ENCODE results near the gene ZCCHC9. TPM values are rescaled to one million over a fixed set of nuclear protein-coding genes. Genes with fewer than 3 reads are reported as not detected.

Gene ZCCHC9
- total RNA-seq, 1 donor from 2014 or later: 16.2 TPM

DNA sequence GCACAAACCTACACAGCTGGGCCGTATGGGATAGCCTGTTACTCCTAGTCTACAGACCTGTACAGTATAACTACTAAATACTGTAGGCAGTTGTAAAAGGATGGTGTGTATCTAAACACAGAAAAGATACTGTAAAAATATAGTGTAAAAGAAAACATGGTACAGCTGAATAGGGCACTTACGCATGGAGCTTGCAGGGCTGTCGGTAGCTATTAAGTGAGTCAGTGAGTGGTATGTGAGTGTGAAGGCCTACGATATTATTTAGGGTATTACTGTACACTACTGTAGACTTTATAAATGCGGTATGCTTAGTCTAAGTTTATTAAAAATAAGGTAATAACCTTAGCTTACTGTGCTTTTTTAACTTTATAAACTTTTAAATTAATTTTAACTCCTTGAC, 1.2 kb downstream of the ZCCHC9 start:
- Histone ChIP-seq H3K36me3 (ENCODE audit: control insufficient read depth in 3 of 3, insufficient read depth in 3 of 3, low read length in 3 of 3) (peaks cover 0 to 9% (median 7%) of the 10 kb centered on the region in 3 donors), H3K4me1 (ENCODE audit: control insufficient read depth in 3 of 3, insufficient read depth in 3 of 3, low read length in 3 of 3) (peaks cover 10 to 29% (median 14%) of the 10 kb centered on the region in 3 donors), H3K9ac (ENCODE audit: low read depth in 1 of 3, low read length in 3 of 3) (no peak overlapping the region), H3K27me3 (ENCODE audit: control insufficient read depth in 3 of 3, insufficient read depth in 3 of 3, low read length in 3 of 3) (no peaks in the 10 kb centered on the region), H3K9me3 (ENCODE audit: control insufficient read depth in 3 of 3, low read length in 3 of 3) (no peaks in the 10 kb centered on the region), H3K27ac (ENCODE audit: low read depth, low read length) (no peak overlapping the region), H3K4me3 (ENCODE audit: low read length in 3 of 3) (peak overlapping the region; percentile 88 to 99 (median 94))

- Histone ChIP-seq H3K27me3 (ENCODE audit: control insufficient read depth in 3 of 3, insufficient read depth in 3 of 3, low read length in 3 of 3) (no peaks in the 10 kb centered on the region), H3K36me3 (ENCODE audit: control insufficient read depth in 3 of 3, insufficient read depth in 3 of 3, low read length in 3 of 3) (peaks cover 0 to 9% (median 7%) of the 10 kb centered on the region in 3 donors), H3K27ac (ENCODE audit: low read depth, low read length) (no peak overlapping the region), H3K9ac (ENCODE audit: low read depth in 1 of 3, low read length in 3 of 3) (no peak overlapping the region), H3K9me3 (ENCODE audit: control insufficient read depth in 3 of 3, low read length in 3 of 3) (no peaks in the 10 kb centered on the region), H3K4me1 (ENCODE audit: control insufficient read depth in 3 of 3, insufficient read depth in 3 of 3, low read length in 3 of 3) (peaks cover 10 to 29% (median 14%) of the 10 kb centered on the region in 3 donors), H3K4me3 (ENCODE audit: low read length in 3 of 3) (no peak overlapping the region)
Observed at GRCh38 chr5:81303563-81303962, 2.2 kb downstream of the ZCCHC9 start.

DNA sequence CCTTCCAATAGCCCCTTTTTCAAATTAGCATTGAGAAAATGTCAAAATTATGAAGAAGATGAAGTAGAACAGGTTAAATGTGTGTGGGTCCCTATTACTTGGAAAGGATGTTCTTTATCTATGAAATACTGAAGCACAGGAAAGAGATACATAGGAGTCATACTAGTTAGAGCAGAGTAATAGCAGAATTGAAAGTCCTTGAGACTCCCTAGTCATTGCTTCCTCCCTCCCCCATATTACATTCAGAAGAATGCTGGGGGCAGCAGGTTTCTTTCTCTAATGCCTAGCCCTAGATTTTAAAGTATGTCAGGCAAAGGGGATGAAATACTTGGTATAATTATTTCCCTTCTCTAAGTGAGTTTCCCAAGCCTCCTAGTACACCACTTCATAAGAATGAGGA, 4.4 kb downstream of the ZCCHC9 start:
- H3K27ac ChIP-seq (ENCODE audit: low read depth, low read length): no peak overlapping the region
- no peaks in the 10 kb centered on the region for H3K9me3 ChIP-seq (ENCODE audit: control insufficient read depth in 3 of 3, low read length in 3 of 3)
- H3K4me1 ChIP-seq (ENCODE audit: control insufficient read depth in 3 of 3, insufficient read depth in 3 of 3, low read length in 3 of 3): peaks cover 5 to 18% (median 7%) of the 10 kb centered on the region in 3 donors
- no peak overlapping the region for H3K9ac ChIP-seq (ENCODE audit: low read depth in 1 of 3, low read length in 3 of 3)
- no peaks in the 10 kb centered on the region for H3K27me3 ChIP-seq (ENCODE audit: control insufficient read depth in 3 of 3, insufficient read depth in 3 of 3, low read length in 3 of 3)
- H3K36me3 ChIP-seq (ENCODE audit: control insufficient read depth in 3 of 3, insufficient read depth in 3 of 3, low read length in 3 of 3): peaks cover 6 to 17% (median 10%) of the 10 kb centered on the region in 3 donors
- H3K4me3 ChIP-seq (ENCODE audit: low read length in 3 of 3): no peak overlapping the region

DNA sequence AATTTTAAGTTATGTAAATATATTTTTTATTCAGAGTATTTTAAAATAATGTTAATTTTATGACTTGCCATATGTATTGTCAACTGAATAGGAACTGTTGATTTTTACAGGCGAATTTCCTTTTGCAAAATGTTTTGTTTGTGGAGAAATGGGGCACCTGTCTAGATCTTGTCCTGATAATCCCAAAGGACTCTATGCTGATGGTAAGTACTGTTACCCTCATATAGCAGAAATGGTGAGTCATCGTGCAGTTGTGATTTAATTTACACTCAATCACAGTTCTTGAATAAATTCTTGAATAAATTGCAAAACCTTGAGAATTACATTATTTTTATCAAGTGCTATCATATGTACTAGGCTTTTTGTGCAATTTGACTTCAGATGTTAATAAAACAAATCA, 7.4 kb downstream of the ZCCHC9 start:
- Histone ChIP-seq H3K9ac (ENCODE audit: low read depth in 1 of 3, low read length in 3 of 3) (no peak overlapping the region), H3K27ac (ENCODE audit: low read depth, low read length) (no peak overlapping the region), H3K4me3 (ENCODE audit: low read length in 3 of 3) (no peak overlapping the region), H3K27me3 (ENCODE audit: control insufficient read depth in 3 of 3, insufficient read depth in 3 of 3, low read length in 3 of 3) (no peaks in the 10 kb centered on the region), H3K4me1 (ENCODE audit: control insufficient read depth in 3 of 3, insufficient read depth in 3 of 3, low read length in 3 of 3) (no peaks in the 10 kb centered on the region), H3K9me3 (ENCODE audit: control insufficient read depth in 3 of 3, low read length in 3 of 3) (no peaks in the 10 kb centered on the region), H3K36me3 (ENCODE audit: control insufficient read depth in 3 of 3, insufficient read depth in 3 of 3, low read length in 3 of 3) (peaks cover 18 to 42% (median 22%) of the 10 kb centered on the region in 3 donors)

- H3K4me1 ChIP-seq (ENCODE audit: control insufficient read depth in 3 of 3, insufficient read depth in 3 of 3, low read length in 3 of 3): no peaks in the 10 kb centered on the region
- no peak overlapping the region for H3K4me3 ChIP-seq (ENCODE audit: low read length in 3 of 3)
- H3K36me3 ChIP-seq (ENCODE audit: control insufficient read depth in 3 of 3, insufficient read depth in 3 of 3, low read length in 3 of 3): peaks cover 16 to 37% (median 24%) of the 10 kb centered on the region in 3 donors
- no peaks in the 10 kb centered on the region for H3K27me3 ChIP-seq (ENCODE audit: control insufficient read depth in 3 of 3, insufficient read depth in 3 of 3, low read length in 3 of 3)
- H3K9ac ChIP-seq (ENCODE audit: low read depth in 1 of 3, low read length in 3 of 3): no peak overlapping the region
- no peaks in the 10 kb centered on the region for H3K9me3 ChIP-seq (ENCODE audit: control insufficient read depth in 3 of 3, low read length in 3 of 3)
- H3K27ac ChIP-seq (ENCODE audit: low read depth, low read length): no peak overlapping the region
Observed at GRCh38 chr5:81310402-81311063, 9.1 kb downstream of the ZCCHC9 start.

GRCh38 chr5:81313278-81313677, 11.9 kb downstream of the ZCCHC9 start:
- Histone ChIP-seq H3K27ac (ENCODE audit: low read depth, low read length) (no peak overlapping the region), H3K36me3 (ENCODE audit: control insufficient read depth in 3 of 3, insufficient read depth in 3 of 3, low read length in 3 of 3) (peaks cover 16 to 35% (median 24%) of the 10 kb centered on the region in 3 donors), H3K9ac (ENCODE audit: low read depth in 1 of 3, low read length in 3 of 3) (no peak overlapping the region), H3K9me3 (ENCODE audit: control insufficient read depth in 3 of 3, low read length in 3 of 3) (no peaks in the 10 kb centered on the region), H3K27me3 (ENCODE audit: control insufficient read depth in 3 of 3, insufficient read depth in 3 of 3, low read length in 3 of 3) (no peaks in the 10 kb centered on the region), H3K4me3 (ENCODE audit: low read length in 3 of 3) (no peak overlapping the region), H3K4me1 (ENCODE audit: control insufficient read depth in 3 of 3, insufficient read depth in 3 of 3, low read length in 3 of 3) (no peaks in the 10 kb centered on the region)

GRCh38 chr5:81313686-81314085, 12.3 kb downstream of the ZCCHC9 start:
- Histone ChIP-seq H3K4me3 (ENCODE audit: low read length in 3 of 3) (no peak overlapping the region), H3K9ac (ENCODE audit: low read depth in 1 of 3, low read length in 3 of 3) (no peak overlapping the region), H3K4me1 (ENCODE audit: control insufficient read depth in 3 of 3, insufficient read depth in 3 of 3, low read length in 3 of 3) (no peaks in the 10 kb centered on the region), H3K27me3 (ENCODE audit: control insufficient read depth in 3 of 3, insufficient read depth in 3 of 3, low read length in 3 of 3) (no peaks in the 10 kb centered on the region), H3K36me3 (ENCODE audit: control insufficient read depth in 3 of 3, insufficient read depth in 3 of 3, low read length in 3 of 3) (peaks cover 16 to 35% (median 24%) of the 10 kb centered on the region in 3 donors), H3K27ac (ENCODE audit: low read depth, low read length) (no peak overlapping the region), H3K9me3 (ENCODE audit: control insufficient read depth in 3 of 3, low read length in 3 of 3) (no peaks in the 10 kb centered on the region)

DNA sequence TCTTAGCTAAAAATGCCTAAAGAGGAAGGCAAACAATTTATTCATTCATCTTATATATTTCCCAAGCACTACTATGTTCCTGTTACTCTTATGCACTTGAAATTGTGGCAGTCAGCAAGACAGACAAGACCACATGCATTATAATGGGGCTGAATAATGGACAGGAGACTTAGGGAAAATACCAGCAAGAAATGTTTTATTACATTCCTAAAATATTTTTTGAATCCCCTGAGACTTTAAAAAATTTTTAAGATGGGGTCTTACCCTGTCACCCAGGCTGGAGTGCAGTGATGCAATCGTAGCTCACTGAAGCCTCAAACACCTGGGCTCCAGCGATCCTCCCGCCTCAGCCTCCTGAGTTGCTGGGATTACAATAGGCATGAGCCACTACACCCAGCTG, 13.2 kb downstream of the ZCCHC9 start:
- H3K9me3 ChIP-seq (ENCODE audit: control insufficient read depth in 3 of 3, low read length in 3 of 3): no peaks in the 10 kb centered on the region
- H3K27ac ChIP-seq (ENCODE audit: low read depth, low read length): no peak overlapping the region
- no peak overlapping the region for H3K9ac ChIP-seq (ENCODE audit: low read depth in 1 of 3, low read length in 3 of 3)
- no peaks in the 10 kb centered on the region for H3K27me3 ChIP-seq (ENCODE audit: control insufficient read depth in 3 of 3, insufficient read depth in 3 of 3, low read length in 3 of 3)
- H3K36me3 ChIP-seq (ENCODE audit: control insufficient read depth in 3 of 3, insufficient read depth in 3 of 3, low read length in 3 of 3): peaks cover 14 to 32% (median 18%) of the 10 kb centered on the region in 3 donors
- no peak overlapping the region for H3K4me3 ChIP-seq (ENCODE audit: low read length in 3 of 3)
- H3K4me1 ChIP-seq (ENCODE audit: control insufficient read depth in 3 of 3, insufficient read depth in 3 of 3, low read length in 3 of 3): no peaks in the 10 kb centered on the region

GRCh38 chr5:81315336-81315735, 13.9 kb downstream of the ZCCHC9 start:
- H3K9me3 ChIP-seq (ENCODE audit: control insufficient read depth in 3 of 3, low read length in 3 of 3): no peaks in the 10 kb centered on the region
- H3K9ac ChIP-seq (ENCODE audit: low read depth in 1 of 3, low read length in 3 of 3): no peak overlapping the region
- no peaks in the 10 kb centered on the region for H3K4me1 ChIP-seq (ENCODE audit: control insufficient read depth in 3 of 3, insufficient read depth in 3 of 3, low read length in 3 of 3)
- no peak overlapping the region for H3K27ac ChIP-seq (ENCODE audit: low read depth, low read length)
- H3K27me3 ChIP-seq (ENCODE audit: control insufficient read depth in 3 of 3, insufficient read depth in 3 of 3, low read length in 3 of 3): no peaks in the 10 kb centered on the region
- H3K4me3 ChIP-seq (ENCODE audit: low read length in 3 of 3): no peak overlapping the region
- peaks cover 14 to 30% (median 17%) of the 10 kb centered on the region in 3 donors for H3K36me3 ChIP-seq (ENCODE audit: control insufficient read depth in 3 of 3, insufficient read depth in 3 of 3, low read length in 3 of 3)

DNA sequence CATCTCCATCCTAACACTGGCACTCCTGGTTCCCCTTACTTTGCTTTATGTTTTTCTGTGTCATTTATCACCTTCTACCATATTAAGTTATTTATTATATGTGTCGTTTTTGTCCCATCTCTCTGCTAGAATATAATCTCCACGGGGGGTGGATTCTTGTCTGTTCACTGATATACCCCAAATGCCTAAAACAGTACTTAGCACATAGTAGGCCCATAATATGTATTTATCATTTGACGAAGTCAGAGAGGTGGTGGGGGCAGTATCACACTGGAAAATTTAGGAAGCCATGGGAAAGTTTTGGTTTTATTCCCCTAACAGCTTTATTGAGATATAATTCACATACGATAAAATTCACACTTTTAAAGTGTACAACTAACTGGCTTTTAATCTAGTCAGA, 14.4 kb downstream of the ZCCHC9 start:
- Histone ChIP-seq H3K27ac (ENCODE audit: low read depth, low read length) (no peak overlapping the region), H3K27me3 (ENCODE audit: control insufficient read depth in 3 of 3, insufficient read depth in 3 of 3, low read length in 3 of 3) (no peaks in the 10 kb centered on the region), H3K4me1 (ENCODE audit: control insufficient read depth in 3 of 3, insufficient read depth in 3 of 3, low read length in 3 of 3) (no peaks in the 10 kb centered on the region), H3K9ac (ENCODE audit: low read depth in 1 of 3, low read length in 3 of 3) (no peak overlapping the region), H3K36me3 (ENCODE audit: control insufficient read depth in 3 of 3, insufficient read depth in 3 of 3, low read length in 3 of 3) (peaks cover 14 to 27% (median 17%) of the 10 kb centered on the region in 3 donors), H3K9me3 (ENCODE audit: control insufficient read depth in 3 of 3, low read length in 3 of 3) (no peaks in the 10 kb centered on the region), H3K4me3 (ENCODE audit: low read length in 3 of 3) (no peak overlapping the region)

Measured in skeletal muscle tissue (tissue), 4 donors.